ENCODE data around the gene ENTPD1.
"Not testable (repeated sequence)": the region's sequence is repeated elsewhere in the genome, so short reads cannot be mapped to it uniquely, and the experiment has no call there.

Gene ENTPD1

GRCh38 chr10:95796504-95796903 lies 40.5 kb downstream of the ENTPD1 start:
- no peak for DNase-seq (ENCODE audit: low spot score)

GRCh38 chr10:95798096-95798855 lies 42.3 kb downstream of the ENTPD1 start:
- no peak for DNase-seq (ENCODE audit: low spot score)

- not testable (repeated sequence) for DNase-seq (ENCODE audit: low spot score)
These were observed 44.3 kb downstream of the ENTPD1 start for GRCh38 chr10:95800286-95800685.

GRCh38 chr10:95806687-95807380 lies 50.9 kb downstream of the ENTPD1 start:
- not testable (repeated sequence) for DNase-seq (ENCODE audit: low spot score)

GRCh38 chr10:95808705-95809308 lies 52.8 kb downstream of the ENTPD1 start:
- not testable (repeated sequence) for DNase-seq (ENCODE audit: low spot score)

- no peak for DNase-seq (ENCODE audit: low spot score)
These were observed 53.6 kb downstream of the ENTPD1 start for GRCh38 chr10:95809370-95810197.

- no peak for DNase-seq (ENCODE audit: low spot score)
These were observed 54.4 kb downstream of the ENTPD1 start for GRCh38 chr10:95810198-95810976.

GRCh38 chr10:95813054-95813685 lies 57.2 kb downstream of the ENTPD1 start:
- DNase-seq (ENCODE audit: low spot score): no peak

- DNase-seq (ENCODE audit: low spot score): no peak
These were observed 58.2 kb downstream of the ENTPD1 start for GRCh38 chr10:95814011-95814727.

- no peak for DNase-seq (ENCODE audit: low spot score)
These were observed 59.2 kb downstream of the ENTPD1 start for GRCh38 chr10:95815133-95815532.

- no peak for DNase-seq (ENCODE audit: low spot score)
These were observed 59.8 kb downstream of the ENTPD1 start for GRCh38 chr10:95815701-95816240.

GRCh38 chr10:95818010-95818409 lies 62.0 kb downstream of the ENTPD1 start:
- no peak for DNase-seq (ENCODE audit: low spot score)

GRCh38 chr10:95818668-95819067 lies 62.7 kb downstream of the ENTPD1 start:
- no peak for DNase-seq (ENCODE audit: low spot score)

- no peak for DNase-seq (ENCODE audit: low spot score)
These were observed 63.8 kb downstream of the ENTPD1 start for GRCh38 chr10:95819620-95820329.

GRCh38 chr10:95820363-95820762 lies 64.4 kb downstream of the ENTPD1 start:
- DNase-seq (ENCODE audit: low spot score): no peak

GRCh38 chr10:95821720-95822119 lies 65.8 kb downstream of the ENTPD1 start:
- DNase-seq (ENCODE audit: low spot score): no peak

GRCh38 chr10:95830044-95830443 lies 74.1 kb downstream of the ENTPD1 start:
- DNase-seq (ENCODE audit: low spot score): no peak

- DNase-seq (ENCODE audit: low spot score): no peak
These were observed 75.1 kb downstream of the ENTPD1 start for GRCh38 chr10:95831076-95831475.

GRCh38 chr10:95831515-95831914 lies 75.6 kb downstream of the ENTPD1 start:
- DNase-seq (ENCODE audit: low spot score): no peak
